ENCODE data around the gene HAND2. TPM values are rescaled to one million over a fixed set of nuclear protein-coding genes. Genes with fewer than 3 reads are reported as not detected.

Gene HAND2
- total RNA-seq, 2 experiments from 2014 or later, result not detected

- DNase-seq (no peak), ATAC-seq (no peak)
- ChIA-PET POLR2A (no interaction called here), CTCF (no interaction called here)
- Mint-ChIP-seq H3K4me3 (no peak overlapping the region), H3K9me3 (ENCODE audit: insufficient read depth) (peaks cover 8% of the 10 kb centered on the region), H3K4me1 (ENCODE audit: low read depth) (peaks cover 8% of the 10 kb centered on the region), H3K27ac (no peak overlapping the region), H3K36me3 (ENCODE audit: low read depth) (peaks cover 11% of the 10 kb centered on the region), H3K27me3 (ENCODE audit: low read depth) (peaks cover 89% of the 10 kb centered on the region)
These were observed 14.6 kb downstream of the HAND2 start for GRCh38 chr4:173515458-173515857.

GRCh38 chr4:173514641-173515217, 15.3 kb downstream of the HAND2 start:
- no peak overlapping the region for H3K4me3 Mint-ChIP-seq
- no peak for DNase-seq
- peaks cover 11% of the 10 kb centered on the region for H3K36me3 Mint-ChIP-seq (ENCODE audit: low read depth)
- CTCF ChIA-PET, result no interaction called here
- H3K27me3 Mint-ChIP-seq (ENCODE audit: low read depth), result peaks cover 89% of the 10 kb centered on the region
- no peak for ATAC-seq
- H3K4me1 Mint-ChIP-seq (ENCODE audit: low read depth), result peaks cover 9% of the 10 kb centered on the region
- POLR2A ChIA-PET, result no interaction called here
- H3K27ac Mint-ChIP-seq, result no peak overlapping the region
- peaks cover 8% of the 10 kb centered on the region for H3K9me3 Mint-ChIP-seq (ENCODE audit: insufficient read depth)

- ChIA-PET CTCF (no interaction called here), POLR2A (no interaction called here)
- Mint-ChIP-seq H3K36me3 (ENCODE audit: low read depth) (peaks cover 11% of the 10 kb centered on the region), H3K4me1 (ENCODE audit: low read depth) (peaks cover 13% of the 10 kb centered on the region), H3K27me3 (ENCODE audit: low read depth) (peaks cover 85% of the 10 kb centered on the region), H3K9me3 (ENCODE audit: insufficient read depth) (peaks cover 8% of the 10 kb centered on the region), H3K4me3 (no peak overlapping the region), H3K27ac (no peak overlapping the region)
- ATAC-seq (no peak), DNase-seq (no peak)
These were observed 16.4 kb downstream of the HAND2 start for GRCh38 chr4:173513651-173514050.

- Mint-ChIP-seq H3K27ac (no peak overlapping the region), H3K4me3 (no peak overlapping the region), H3K9me3 (ENCODE audit: insufficient read depth) (peaks cover 8% of the 10 kb centered on the region), H3K36me3 (ENCODE audit: low read depth) (peaks cover 20% of the 10 kb centered on the region), H3K4me1 (ENCODE audit: low read depth) (peaks cover 28% of the 10 kb centered on the region), H3K27me3 (ENCODE audit: low read depth) (peaks cover 85% of the 10 kb centered on the region)
- DNase-seq, result no peak
- no peak for ATAC-seq
- ChIA-PET POLR2A (no interaction called here), CTCF (no interaction called here)
These were observed 18.2 kb downstream of the HAND2 start for GRCh38 chr4:173511787-173512361.

GRCh38 chr4:173509036-173510001, 20.7 kb downstream of the HAND2 start:
- ChIA-PET CTCF (interaction anchor here (1.0 to 1.8 kb wide), 3 partner anchors 15 to 89 kb away, joined by 3 to 6 read pairs (median 6); no protein-coding TSS in a partner anchor), POLR2A (interaction anchor here (0.6 kb wide), 1 partner anchor 9 kb away, joined by 3 read pairs; no protein-coding TSS in a partner anchor)
- H3K9me3 Mint-ChIP-seq (ENCODE audit: insufficient read depth), result no peaks in the 10 kb centered on the region
- peaks cover 13% of the 10 kb centered on the region for H3K36me3 Mint-ChIP-seq (ENCODE audit: low read depth)
- H3K27me3 Mint-ChIP-seq (ENCODE audit: low read depth), result peaks cover 83% of the 10 kb centered on the region
- peak; percentile 18 for ATAC-seq
- DNase-seq, result no peak
- no peak overlapping the region for H3K27ac Mint-ChIP-seq
- peak overlapping the region; percentile 52 for H3K4me3 Mint-ChIP-seq
- H3K4me1 Mint-ChIP-seq (ENCODE audit: low read depth), result peaks cover 31% of the 10 kb centered on the region

GRCh38 chr4:173508386-173509035, 21.5 kb downstream of the HAND2 start:
- H3K4me3 Mint-ChIP-seq, result peak overlapping the region; percentile 52
- H3K27ac Mint-ChIP-seq, result no peak overlapping the region
- DNase-seq (no peak), ATAC-seq (no peak)
- H3K9me3 Mint-ChIP-seq (ENCODE audit: insufficient read depth), result no peaks in the 10 kb centered on the region
- ChIA-PET CTCF (interaction anchor here (1.0 to 1.8 kb wide), 2 partner anchors 14 to 88 kb away, joined by 3 to 6 read pairs; no protein-coding TSS in a partner anchor), POLR2A (no interaction called here)
- H3K27me3 Mint-ChIP-seq (ENCODE audit: low read depth), result peaks cover 87% of the 10 kb centered on the region
- H3K36me3 Mint-ChIP-seq (ENCODE audit: low read depth), result peaks cover 13% of the 10 kb centered on the region
- H3K4me1 Mint-ChIP-seq (ENCODE audit: low read depth), result peaks cover 31% of the 10 kb centered on the region

GRCh38 chr4:173507471-173508385, 22.3 kb downstream of the HAND2 start:
- ChIA-PET POLR2A (no interaction called here), CTCF (interaction anchor here (2.3 kb wide), 1 partner anchor 482 kb away, joined by 6 read pairs; no protein-coding TSS in a partner anchor)
- Mint-ChIP-seq H3K27ac (no peak overlapping the region), H3K27me3 (ENCODE audit: low read depth) (peaks cover 86% of the 10 kb centered on the region), H3K4me3 (no peak overlapping the region), H3K36me3 (ENCODE audit: low read depth) (peaks cover 13% of the 10 kb centered on the region), H3K4me1 (ENCODE audit: low read depth) (peaks cover 31% of the 10 kb centered on the region), H3K9me3 (ENCODE audit: insufficient read depth) (no peaks in the 10 kb centered on the region)
- ATAC-seq (no peak), DNase-seq (no peak)

- peaks cover 31% of the 10 kb centered on the region for H3K4me1 Mint-ChIP-seq (ENCODE audit: low read depth)
- H3K9me3 Mint-ChIP-seq (ENCODE audit: insufficient read depth), result no peaks in the 10 kb centered on the region
- peaks cover 82% of the 10 kb centered on the region for H3K27me3 Mint-ChIP-seq (ENCODE audit: low read depth)
- H3K36me3 Mint-ChIP-seq (ENCODE audit: low read depth), result peaks cover 13% of the 10 kb centered on the region
- no peak for ATAC-seq
- DNase-seq, result no peak
- no peak overlapping the region for H3K4me3 Mint-ChIP-seq
- ChIA-PET POLR2A (no interaction called here), CTCF (interaction anchor here (1.2 to 2.3 kb wide), 3 partner anchors 10 to 483 kb away, joined by 3 to 6 read pairs (median 3); no protein-coding TSS in a partner anchor)
- no peak overlapping the region for H3K27ac Mint-ChIP-seq
These were observed 23.3 kb downstream of the HAND2 start for GRCh38 chr4:173506597-173507211.

- Mint-ChIP-seq H3K27ac (no peak overlapping the region), H3K36me3 (ENCODE audit: low read depth) (peaks cover 13% of the 10 kb centered on the region), H3K27me3 (ENCODE audit: low read depth) (peaks cover 83% of the 10 kb centered on the region), H3K4me3 (peak overlapping the region; percentile 10), H3K4me1 (ENCODE audit: low read depth) (peaks cover 37% of the 10 kb centered on the region), H3K9me3 (ENCODE audit: insufficient read depth) (no peaks in the 10 kb centered on the region)
- DNase-seq (peak; percentile 68), ATAC-seq (peak; percentile 71)
- ChIA-PET POLR2A (no interaction called here), CTCF (interaction anchor here (0.7 to 2.3 kb wide), 13 partner anchors 9 to 655 kb away, joined by 3 to 6 read pairs (median 4); partner anchors contain the start of gene HAND2)
These were observed 24.0 kb downstream of the HAND2 start for GRCh38 chr4:173505924-173506518.

- POLR2A ChIA-PET, result no interaction called here
- ATAC-seq, result no peak
- H3K27ac Mint-ChIP-seq, result no peak overlapping the region
These were observed 25.9 kb downstream of the HAND2 start for GRCh38 chr4:173504181-173504503.

More at GRCh38 chr4:173504181-173504503, 25.9 kb downstream of the HAND2 start:
- H3K36me3 Mint-ChIP-seq (ENCODE audit: low read depth), result peaks cover 15% of the 10 kb centered on the region
- CTCF ChIA-PET, result interaction anchor here (2.3 to 2.6 kb wide), 2 partner anchors 10 to 84 kb away, joined by 8 to 9 read pairs; no protein-coding TSS in a partner anchor
- no peak for DNase-seq
- H3K9me3 Mint-ChIP-seq (ENCODE audit: insufficient read depth), result peaks cover 3% of the 10 kb centered on the region
- peaks cover 38% of the 10 kb centered on the region for H3K4me1 Mint-ChIP-seq (ENCODE audit: low read depth)
- H3K27me3 Mint-ChIP-seq (ENCODE audit: low read depth), result peaks cover 75% of the 10 kb centered on the region
- H3K4me3 Mint-ChIP-seq, result no peak overlapping the region
